ENCODE results near the gene NSUN6.

DNA sequence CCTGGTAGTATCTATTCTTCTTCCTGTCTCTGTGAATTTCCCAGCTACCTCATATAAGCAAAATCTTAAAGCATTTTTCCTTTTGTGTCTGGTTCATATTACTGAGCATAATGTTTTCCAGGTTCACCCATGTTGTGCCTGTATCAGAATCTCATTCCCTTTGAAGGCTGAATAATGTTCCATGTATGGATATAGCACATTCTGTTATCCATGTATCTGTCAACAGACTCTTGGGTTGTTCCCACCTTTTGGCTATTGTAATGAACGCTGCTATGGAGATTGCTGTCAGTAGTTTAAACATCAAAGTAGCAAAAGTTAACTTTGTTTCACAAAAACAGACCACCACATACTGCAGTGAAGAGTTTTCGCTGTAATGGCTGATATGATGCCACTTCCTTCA, 99.9 kb downstream of the NSUN6 start:
- TF ChIP-seq POLR2A (IDR thresholded peaks at IDR 0.05) = no peak
- TF ChIP-seq, protein P1, sequence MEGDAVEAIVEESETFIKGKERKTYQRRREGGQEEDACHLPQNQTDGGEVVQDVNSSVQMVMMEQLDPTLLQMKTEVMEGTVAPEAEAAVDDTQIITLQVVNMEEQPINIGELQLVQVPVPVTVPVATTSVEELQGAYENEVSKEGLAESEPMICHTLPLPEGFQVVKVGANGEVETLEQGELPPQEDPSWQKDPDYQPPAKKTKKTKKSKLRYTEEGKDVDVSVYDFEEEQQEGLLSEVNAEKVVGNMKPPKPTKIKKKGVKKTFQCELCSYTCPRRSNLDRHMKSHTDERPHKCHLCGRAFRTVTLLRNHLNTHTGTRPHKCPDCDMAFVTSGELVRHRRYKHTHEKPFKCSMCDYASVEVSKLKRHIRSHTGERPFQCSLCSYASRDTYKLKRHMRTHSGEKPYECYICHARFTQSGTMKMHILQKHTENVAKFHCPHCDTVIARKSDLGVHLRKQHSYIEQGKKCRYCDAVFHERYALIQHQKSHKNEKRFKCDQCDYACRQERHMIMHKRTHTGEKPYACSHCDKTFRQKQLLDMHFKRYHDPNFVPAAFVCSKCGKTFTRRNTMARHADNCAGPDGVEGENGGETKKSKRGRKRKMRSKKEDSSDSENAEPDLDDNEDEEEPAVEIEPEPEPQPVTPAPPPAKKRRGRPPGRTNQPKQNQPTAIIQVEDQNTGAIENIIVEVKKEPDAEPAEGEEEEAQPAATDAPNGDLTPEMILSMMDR (IDR thresholded peaks at IDR 0.05) = no peak

Data from testis (tissue), 2 donors.